ENCODE data around the gene ARSH. TPM values are rescaled to one million over a fixed set of nuclear protein-coding genes. Genes with fewer than 3 reads are reported as not detected.

ARSH gene
- polyA plus RNA-seq, 1 donor from 2014 or later = not detected

- Histone ChIP-seq H3K27ac (ENCODE audit: low read length) (no peak overlapping the region), H3F3A (ENCODE audit: insufficient read depth, low read length, poor library complexity, severe bottlenecking) (no peaks in the 10 kb centered on the region), H3K79me2 (replicated peaks; ENCODE audit: insufficient read depth, low read length) (no peaks in the 10 kb centered on the region), H3K4me3 (ENCODE audit: low read length) (no peak overlapping the region), H3K9me2 (ENCODE audit: insufficient read depth, low read length) (no peaks in the 10 kb centered on the region), H3K9me3 (ENCODE audit: low read length) (no peaks in the 10 kb centered on the region), H4K20me1 (ENCODE audit: insufficient read depth) (no peaks in the 10 kb centered on the region), H3K9ac (ENCODE audit: low read length) (no peak overlapping the region), H3K4me2 (ENCODE audit: low read length) (no peak overlapping the region), H3K27me3 (ENCODE audit: insufficient read depth, low read depth, low read length) (no peaks in the 10 kb centered on the region), H2AFZ (ENCODE audit: low read depth, low read length) (no peak overlapping the region), H3K36me3 (ENCODE audit: insufficient read depth, low read length) (no peaks in the 10 kb centered on the region)
- TF ChIP-seq CTCF (IDR thresholded peaks at IDR 0.05; ENCODE audit: poor library complexity, severe bottlenecking) = no peak
- TF ChIP-seq SMC3 (conservative IDR thresholded peaks at IDR 0.05; ENCODE audit: poor library complexity) = no peak
- TF ChIP-seq TAF1 (IDR thresholded peaks at IDR 0.05; ENCODE audit: low read depth) = no peak
- no peak for TF ChIP-seq RAD21 (conservative IDR thresholded peaks at IDR 0.05)
- TF ChIP-seq MXI1 (conservative IDR thresholded peaks at IDR 0.05; ENCODE audit: poor library complexity, severe bottlenecking) = no peak
- no peak for TF ChIP-seq POLR2AphosphoS5 (IDR thresholded peaks at IDR 0.05)
- no peak for TF ChIP-seq EZH2 (IDR thresholded peaks at IDR 0.05; ENCODE audit: borderline replicate concordance, insufficient read depth, low read length, poor library complexity, severe bottlenecking)
- TF ChIP-seq REST (IDR thresholded peaks at IDR 0.05; ENCODE audit: borderline replicate concordance) = no peak
- no peak for TF ChIP-seq EP300 (conservative IDR thresholded peaks at IDR 0.05; ENCODE audit: poor library complexity, severe bottlenecking)
Observed at GRCh38 chrX:3037218-3037617, 30.9 kb downstream of the ARSH start.

- H3K4me3 ChIP-seq (ENCODE audit: low read length) = no peak overlapping the region
- H3K9ac ChIP-seq (ENCODE audit: low read length) = no peak overlapping the region
- no peak overlapping the region for H3K27ac ChIP-seq (ENCODE audit: low read length)
- no peak for TF ChIP-seq CTCF (IDR thresholded peaks at IDR 0.05; ENCODE audit: poor library complexity, severe bottlenecking)
- TF ChIP-seq TAF1 (IDR thresholded peaks at IDR 0.05; ENCODE audit: low read depth) = no peak
- TF ChIP-seq REST (IDR thresholded peaks at IDR 0.05; ENCODE audit: borderline replicate concordance) = no peak
- no peak for TF ChIP-seq EZH2 (IDR thresholded peaks at IDR 0.05; ENCODE audit: borderline replicate concordance, insufficient read depth, low read length, poor library complexity, severe bottlenecking)
- no peak for TF ChIP-seq EP300 (conservative IDR thresholded peaks at IDR 0.05; ENCODE audit: poor library complexity, severe bottlenecking)
- TF ChIP-seq SMC3 (conservative IDR thresholded peaks at IDR 0.05; ENCODE audit: poor library complexity) = no peak
- no peak for TF ChIP-seq MXI1 (conservative IDR thresholded peaks at IDR 0.05; ENCODE audit: poor library complexity, severe bottlenecking)
- TF ChIP-seq POLR2AphosphoS5 (IDR thresholded peaks at IDR 0.05) = no peak
- TF ChIP-seq RAD21 (conservative IDR thresholded peaks at IDR 0.05) = no peak
- no peaks in the 10 kb centered on the region for H4K20me1 ChIP-seq (ENCODE audit: insufficient read depth)
- no peaks in the 10 kb centered on the region for H3F3A ChIP-seq (ENCODE audit: insufficient read depth, low read length, poor library complexity, severe bottlenecking)
- no peak overlapping the region for H3K4me2 ChIP-seq (ENCODE audit: low read length)
- no peaks in the 10 kb centered on the region for H3K79me2 ChIP-seq (replicated peaks; ENCODE audit: insufficient read depth, low read length)
- H3K9me2 ChIP-seq (ENCODE audit: insufficient read depth, low read length) = no peaks in the 10 kb centered on the region
- H2AFZ ChIP-seq (ENCODE audit: low read depth, low read length) = no peak overlapping the region
- no peaks in the 10 kb centered on the region for H3K27me3 ChIP-seq (ENCODE audit: insufficient read depth, low read depth, low read length)
- no peaks in the 10 kb centered on the region for H3K9me3 ChIP-seq (ENCODE audit: low read length)
- H3K36me3 ChIP-seq (ENCODE audit: insufficient read depth, low read length) = no peaks in the 10 kb centered on the region
Observed at GRCh38 chrX:3044196-3044595, 37.9 kb downstream of the ARSH start.
